Spinal cord (tissue), 10 donors: ENCODE data around the gene HOXB13. TPM values are rescaled to one million over a fixed set of nuclear protein-coding genes. Genes with fewer than 3 reads are reported as not detected.
A peak's percentile ranks its signal among the peaks of the same experiment; 100 is the strongest.

Experiments
- DNase-seq, 6 donors: peaks; one replicate each; pipeline versions ENCODE4 v3.0.0 to v3.0.0-alpha.2; 2013 to 2015; ENCODE audit warnings: low spot score in 6 of 6, low read depth in 4 of 6
- H3K27ac ChIP-seq: one replicate; pipeline ENCODE4 v1.5.1; 2013; ENCODE audit warnings: low read depth, low read length, control low read depth
- H3K27me3 ChIP-seq: one replicate; pipeline ENCODE4 v1.6.1; 2013; ENCODE audit warnings: low read length; ENCODE audit not compliant: control insufficient read depth, insufficient read depth
- H3K36me3 ChIP-seq: one replicate; pipeline ENCODE4 v1.6.1; 2013; ENCODE audit warnings: low read length; ENCODE audit not compliant: control insufficient read depth, insufficient read depth
- H3K4me1 ChIP-seq: one replicate; pipeline ENCODE4 v1.6.1; 2013; ENCODE audit warnings: low read length; ENCODE audit not compliant: control insufficient read depth, insufficient read depth
- H3K4me3 ChIP-seq: one replicate; pipeline ENCODE4 v1.5.1; 2013; ENCODE audit warnings: low read depth, low read length, control low read depth
- H3K9me3 ChIP-seq: one replicate; pipeline ENCODE4 v1.6.1; 2013; ENCODE audit warnings: low read length; ENCODE audit not compliant: control insufficient read depth, insufficient read depth
- WGBS: methylation state at CpG from one replicate; pipeline ENCODE4 v1.1.5; 2013; ENCODE audit warnings: missing lambda C conversion rate; ENCODE audit not compliant: insufficient coverage; 5-methylcytosine and 5-hydroxymethylcytosine counted together
- polyA plus RNA-seq, 2 donors: library from polyadenylated mRNA; unstranded; fragments of 120-200 nt; gene quantifications; one replicate each; pipeline ENCODE4 v1.2.1, GENCODE V29; 2013; ENCODE audit not compliant: insufficient read length in 2 of 2
- total RNA-seq, 2 donors: library from RNA; depleted of rRNA in 1 of 2; stranded (reverse); fragments of 120-200 nt in 1 of 2; fragments of >200 nt in 1 of 2; gene quantifications; one replicate each; pipeline versions ENCODE4 v1.2.3 to v1.2.4, GENCODE V29; 2013 to 2014
- donor health status: healthy.

Gene HOXB13
- total and polyA plus RNA-seq, 4 donors = 0.40 TPM; not detected in 3

DNA sequence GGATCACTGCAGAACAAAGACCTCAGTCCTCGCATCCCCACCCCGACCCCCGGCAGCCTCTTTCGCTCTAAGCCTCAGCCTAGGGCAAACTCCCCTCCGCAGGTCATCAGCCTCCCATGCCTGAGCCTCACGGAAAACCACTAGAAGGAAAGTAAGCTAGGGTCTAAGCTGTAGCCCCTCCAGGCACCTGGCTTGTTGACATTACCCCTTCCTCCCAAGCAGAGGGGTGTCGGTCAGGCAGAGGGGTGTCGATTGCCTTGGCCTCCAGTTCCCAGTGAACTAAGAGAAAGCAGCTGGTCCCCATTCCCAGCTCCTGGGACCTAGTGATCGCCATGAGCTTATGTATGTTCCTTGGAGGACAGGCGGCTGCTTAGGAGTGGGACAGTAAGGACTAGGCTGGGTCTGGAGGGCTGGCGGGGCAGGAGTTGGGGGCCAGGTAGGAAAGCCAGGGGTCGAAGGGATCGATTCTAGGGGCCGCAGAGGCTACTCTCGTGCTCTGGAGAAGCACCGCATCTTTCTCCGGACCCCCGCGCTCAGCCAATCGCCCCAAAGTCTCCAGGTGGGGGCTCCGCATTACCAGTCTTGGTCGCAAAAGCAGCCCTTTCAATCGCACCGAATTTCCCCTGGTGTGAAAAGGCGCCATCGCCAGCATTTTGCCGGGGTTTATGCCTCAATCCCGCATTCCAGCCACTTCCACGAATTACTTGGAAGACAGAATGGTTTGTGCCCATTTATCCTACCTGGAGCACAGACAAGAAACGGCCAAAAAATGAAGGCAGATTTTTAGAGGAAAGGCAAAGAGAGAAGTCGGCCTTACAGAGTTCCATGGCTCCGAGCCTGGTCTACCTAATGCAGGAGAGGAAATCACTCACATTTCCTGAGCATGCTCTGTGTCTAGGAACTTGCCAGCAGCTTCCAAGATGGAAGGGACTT, 21.3 kb upstream of the HOXB13 start:
- no peak for DNase-seq
- Histone ChIP-seq H3K27ac (no peak overlapping the region), H3K9me3 (no peaks in the 10 kb centered on the region), H3K4me1 (peaks cover 10% of the 10 kb centered on the region), H3K36me3 (no peaks in the 10 kb centered on the region), H3K4me3 (no peak overlapping the region), H3K27me3 (peaks cover 100% of the 10 kb centered on the region)
- WGBS = 4% methylated on average over 30 of the region's 32 CpGs

DNA sequence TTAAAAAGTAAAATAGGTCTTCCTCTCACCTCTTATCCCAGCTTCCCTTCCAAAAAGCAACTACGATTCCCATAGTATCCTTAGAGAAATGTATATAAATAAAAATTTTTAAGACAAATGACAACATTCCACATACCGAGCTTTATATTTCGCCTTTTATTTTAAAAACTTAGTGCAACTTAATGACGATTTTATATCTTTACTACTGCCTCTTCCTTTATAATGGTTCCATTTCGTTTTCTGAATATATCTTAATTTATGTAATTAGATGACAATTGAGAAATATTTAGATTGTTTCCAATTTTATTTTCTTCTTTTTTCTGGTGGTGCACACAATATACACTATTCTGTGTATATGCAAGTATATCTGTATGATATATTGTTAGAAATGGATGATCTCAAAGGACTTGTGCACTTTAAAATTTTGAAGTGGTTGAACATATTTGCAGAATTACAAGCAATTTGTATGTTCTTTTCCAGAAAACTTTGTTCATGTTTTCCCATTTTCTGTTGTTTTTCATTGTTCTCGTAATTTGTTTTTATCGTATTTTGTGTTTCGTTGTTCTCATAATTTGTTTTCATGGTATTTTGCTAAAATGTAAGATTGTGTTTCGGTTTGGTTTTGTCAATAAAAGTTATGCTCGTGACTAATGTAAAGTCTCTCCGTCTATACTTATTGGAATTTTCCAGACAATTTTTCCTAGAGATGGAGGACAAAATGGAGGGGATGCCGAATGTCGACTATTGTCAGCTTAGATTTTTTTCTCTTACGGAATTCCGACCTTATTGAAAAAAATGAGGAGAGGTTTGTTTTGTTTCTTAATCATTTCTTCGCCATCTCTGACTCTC, 20.4 kb upstream of the HOXB13 start:
- peak in 1 of 6 donors; percentile 61 for DNase-seq
- peaks cover 100% of the 10 kb centered on the region for H3K27me3 ChIP-seq
- H3K9me3 ChIP-seq = no peaks in the 10 kb centered on the region
- 19% methylated on average over 4 of the region's 16 CpGs for WGBS
- H3K27ac ChIP-seq = no peak overlapping the region
- H3K36me3 ChIP-seq = no peaks in the 10 kb centered on the region
- H3K4me3 ChIP-seq = no peak overlapping the region
- peaks cover 7% of the 10 kb centered on the region for H3K4me1 ChIP-seq

DNA sequence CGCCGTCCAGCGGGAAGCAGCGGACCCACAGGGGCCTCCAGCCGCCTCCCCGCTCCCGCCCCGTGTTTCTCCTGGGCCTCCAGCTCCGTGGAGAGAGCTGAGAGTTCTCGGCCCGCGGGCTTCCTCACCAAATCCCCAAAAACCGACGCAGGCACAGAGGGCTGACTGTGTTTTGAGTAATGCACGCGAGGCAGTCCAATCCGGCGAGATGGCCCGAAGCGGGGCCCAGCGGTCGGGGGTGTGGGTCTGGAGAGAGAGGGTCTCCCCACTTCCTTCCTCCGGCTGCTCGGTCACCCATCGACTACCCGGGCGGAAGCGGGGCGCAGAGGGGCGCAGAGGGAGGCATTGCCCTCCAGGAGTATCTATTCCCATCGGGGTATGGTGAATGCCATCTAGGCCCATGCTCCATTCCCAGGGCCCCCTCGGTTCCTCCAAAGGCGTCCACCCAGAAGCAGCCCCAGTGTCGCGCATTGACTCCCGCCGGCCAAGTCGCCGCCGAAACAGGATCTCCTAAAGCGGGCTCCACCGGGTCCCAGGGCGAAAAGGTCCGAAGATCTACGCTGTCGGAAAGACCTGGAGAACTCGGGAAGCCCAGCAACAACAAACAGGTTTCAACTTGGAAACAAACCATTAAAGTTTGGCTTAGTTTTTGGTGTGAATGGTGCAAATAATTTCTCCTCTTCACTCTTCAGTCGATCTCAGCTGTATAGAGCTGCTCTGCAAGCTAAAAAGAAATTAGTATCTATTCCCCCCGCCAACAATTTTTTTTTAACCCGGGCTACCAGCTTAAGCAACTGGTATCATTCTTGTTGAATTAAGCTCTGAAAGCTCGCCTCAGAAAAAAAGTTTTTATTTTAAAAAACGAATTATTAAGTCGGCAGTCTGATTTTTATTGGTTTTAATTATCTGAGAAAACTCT, 19.2 kb upstream of the HOXB13 start:
- DNase-seq = peak in 1 of 6 donors; percentile 50
- WGBS = under 1% methylated on average over 33 of the region's 53 CpGs
- H3K9me3 ChIP-seq = no peaks in the 10 kb centered on the region
- peaks cover 2% of the 10 kb centered on the region for H3K4me1 ChIP-seq
- H3K4me3 ChIP-seq = no peak overlapping the region
- H3K36me3 ChIP-seq = no peaks in the 10 kb centered on the region
- H3K27me3 ChIP-seq = peaks cover 100% of the 10 kb centered on the region
- no peak overlapping the region for H3K27ac ChIP-seq

DNA sequence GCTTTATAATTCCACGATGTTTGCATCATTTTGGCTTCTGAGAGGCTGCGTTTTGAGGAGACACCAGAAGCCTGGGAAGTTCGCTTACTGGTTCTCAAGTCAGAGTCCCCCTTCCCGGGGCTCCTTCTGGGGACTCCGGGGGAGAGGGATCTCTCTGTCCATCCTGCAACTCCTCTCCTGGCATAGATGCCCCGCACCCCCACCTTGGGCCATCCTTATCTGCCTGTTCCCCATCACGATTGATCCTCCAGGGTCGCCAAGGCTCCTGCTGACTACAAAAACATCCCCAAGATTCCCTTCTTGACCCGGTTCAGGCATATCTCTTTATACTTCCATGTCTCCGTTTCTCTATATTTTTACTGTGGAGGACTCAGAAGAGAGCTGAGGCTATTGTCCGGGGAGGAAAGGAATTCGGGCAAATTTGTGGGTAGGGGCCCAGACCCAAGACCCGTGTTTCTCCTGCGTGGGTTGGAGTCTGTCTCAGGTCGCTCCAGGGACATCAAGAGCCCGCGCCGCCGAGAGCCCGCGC, 18.4 kb upstream of the HOXB13 start:
- 1% methylated on average over 18 of the region's 21 CpGs for WGBS
- no peak overlapping the region for H3K27ac ChIP-seq
- DNase-seq = no peak

DNA sequence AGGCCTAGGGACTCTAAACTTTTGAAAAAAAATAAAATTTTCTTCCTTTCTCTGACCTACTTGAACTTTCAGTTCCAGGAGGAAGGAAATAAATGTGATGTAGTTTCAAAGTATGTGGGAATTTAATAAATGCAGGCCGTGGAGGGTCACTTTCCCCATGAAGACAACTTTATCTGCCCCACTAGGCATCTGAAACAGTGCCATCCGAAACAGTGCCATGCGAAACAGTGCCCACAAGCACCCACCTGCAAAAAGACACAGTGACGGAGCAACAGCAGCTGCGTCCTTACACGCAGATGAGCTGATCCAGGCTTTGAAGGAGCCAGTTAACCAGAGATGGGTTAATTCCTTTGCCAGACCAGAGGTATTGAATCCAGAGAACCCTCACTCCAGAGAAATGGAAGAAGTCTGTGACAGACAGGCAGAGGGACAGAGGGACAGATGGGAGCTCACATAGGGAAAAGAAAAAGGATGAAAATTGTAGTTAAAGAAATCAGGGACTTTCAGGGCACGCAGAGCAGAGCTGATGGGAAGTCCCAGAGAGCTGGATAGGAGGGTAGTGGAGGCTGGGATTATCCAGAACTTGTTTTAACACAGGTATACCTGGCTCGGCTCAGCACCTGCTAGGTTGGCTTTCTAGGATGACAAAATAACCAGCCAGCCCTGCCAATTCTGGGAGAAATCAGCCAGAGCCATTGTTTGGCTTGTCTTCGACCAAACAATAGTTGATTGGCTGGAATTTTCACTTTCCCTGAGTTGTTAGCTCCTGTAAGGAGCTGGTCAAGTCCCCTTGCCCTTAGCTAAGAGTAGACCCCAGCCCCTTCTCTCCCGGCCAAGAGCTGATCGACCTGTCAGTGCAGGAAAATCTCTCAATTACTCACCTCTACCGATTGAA, 17.1 kb upstream of the HOXB13 start:
- no peak overlapping the region for H3K27ac ChIP-seq
- H3K27me3 ChIP-seq = peaks cover 100% of the 10 kb centered on the region
- no peaks in the 10 kb centered on the region for H3K36me3 ChIP-seq
- H3K9me3 ChIP-seq = no peaks in the 10 kb centered on the region
- H3K4me1 ChIP-seq = no peaks in the 10 kb centered on the region
- no peak for DNase-seq
- 15% methylated on average over 8 of the region's 12 CpGs for WGBS
- H3K4me3 ChIP-seq = no peak overlapping the region

More for the DNA sequence above, 18.4 kb upstream of the HOXB13 start:
- no peak overlapping the region for H3K4me3 ChIP-seq
- no peaks in the 10 kb centered on the region for H3K36me3 ChIP-seq
- H3K9me3 ChIP-seq = no peaks in the 10 kb centered on the region
- H3K4me1 ChIP-seq = no peaks in the 10 kb centered on the region
- peaks cover 100% of the 10 kb centered on the region for H3K27me3 ChIP-seq

DNA sequence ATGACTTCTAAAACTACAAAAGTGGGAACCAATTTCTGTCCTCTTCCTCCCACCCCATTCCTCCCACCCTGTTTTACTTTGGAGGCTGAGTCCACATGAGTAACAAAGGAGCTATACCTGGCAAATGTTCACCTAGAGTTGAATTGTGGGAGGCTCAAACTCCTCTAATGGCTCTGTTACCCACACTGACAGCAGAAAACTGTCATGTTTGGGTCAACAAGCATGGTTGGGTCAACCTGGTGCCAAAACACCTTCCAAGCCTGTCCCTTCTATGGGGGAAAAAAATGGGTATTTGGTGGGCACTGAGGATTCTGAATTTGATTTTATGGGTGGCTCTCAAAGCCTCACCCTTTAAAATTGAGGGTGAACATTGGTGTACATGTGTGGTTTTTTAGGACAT, 12.0 kb upstream of the HOXB13 start:
- Histone ChIP-seq H3K9me3 (no peaks in the 10 kb centered on the region), H3K4me3 (no peak overlapping the region), H3K27me3 (peaks cover 99% of the 10 kb centered on the region), H3K36me3 (no peaks in the 10 kb centered on the region), H3K4me1 (no peaks in the 10 kb centered on the region), H3K27ac (no peak overlapping the region)
- DNase-seq = no peak

DNA sequence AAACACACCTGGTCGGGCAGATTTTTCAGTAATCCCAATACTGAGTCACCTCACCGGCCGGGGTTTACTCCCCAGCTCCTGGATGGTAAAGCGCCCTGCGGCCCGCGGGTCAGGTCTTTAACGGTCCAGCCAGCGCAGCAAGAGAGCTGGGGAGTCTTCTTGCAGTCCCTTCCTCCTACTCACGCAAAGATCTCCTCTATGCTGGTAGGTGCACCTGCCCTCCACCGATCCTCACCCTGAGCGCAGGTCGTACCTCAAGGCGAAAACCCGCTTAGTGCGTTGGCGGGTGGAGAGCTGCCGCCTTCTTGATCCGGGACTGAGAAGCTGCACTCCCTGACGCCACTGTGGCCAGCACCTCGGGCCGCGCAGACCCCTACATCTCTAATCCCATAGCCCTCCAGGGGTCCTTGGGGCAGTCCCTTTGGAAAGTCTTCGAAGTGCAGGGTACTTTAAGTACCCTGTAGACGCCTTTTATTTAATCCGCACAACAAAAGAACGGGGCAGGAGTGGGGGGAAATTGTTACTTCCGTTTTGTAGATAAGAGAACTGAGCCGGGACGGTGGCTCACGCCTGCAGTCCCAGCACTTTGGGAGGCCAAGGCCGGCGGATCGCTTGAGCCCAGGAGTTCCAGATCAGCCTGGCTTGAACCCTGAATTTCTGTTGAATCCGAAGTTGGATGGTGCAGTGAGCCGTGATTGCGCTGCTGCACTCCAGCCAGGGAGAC, 10.4 kb upstream of the HOXB13 start:
- no peak overlapping the region for H3K27ac ChIP-seq
- H3K36me3 ChIP-seq = no peaks in the 10 kb centered on the region
- H3K9me3 ChIP-seq = no peaks in the 10 kb centered on the region
- no peak for DNase-seq
- H3K27me3 ChIP-seq = peaks cover 100% of the 10 kb centered on the region
- H3K4me1 ChIP-seq = no peaks in the 10 kb centered on the region
- H3K4me3 ChIP-seq = no peak overlapping the region
- WGBS = under 1% methylated on average over 36 of the region's 37 CpGs

DNA sequence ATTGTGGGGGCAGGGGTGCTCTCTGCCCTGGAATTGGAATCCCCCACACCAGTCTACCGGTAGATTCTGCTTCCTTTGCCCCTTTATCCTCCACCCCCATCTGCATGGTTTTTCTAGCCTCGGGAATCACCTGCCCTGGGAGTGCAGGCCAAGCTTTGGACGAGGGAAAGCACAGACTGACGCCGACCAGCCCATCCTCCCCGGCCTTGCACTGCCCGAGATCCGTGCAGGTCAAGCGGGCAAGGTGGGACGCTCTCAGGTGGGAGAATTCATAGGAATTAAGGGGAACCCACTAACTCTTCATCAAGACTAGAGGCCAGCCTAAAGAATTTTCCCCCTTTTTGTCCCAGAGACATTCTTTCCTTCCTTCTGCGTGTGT, 9.9 kb upstream of the HOXB13 start:
- no peak overlapping the region for H3K4me3 ChIP-seq
- WGBS = 5% methylated on average over 11 of the region's 11 CpGs
- H3K36me3 ChIP-seq = no peaks in the 10 kb centered on the region
- H3K27ac ChIP-seq = no peak overlapping the region
- no peak for DNase-seq
- peaks cover 100% of the 10 kb centered on the region for H3K27me3 ChIP-seq
- H3K9me3 ChIP-seq = no peaks in the 10 kb centered on the region
- H3K4me1 ChIP-seq = peaks cover under 1% of the 10 kb centered on the region
